ENCODE measurements around the gene APOC1. TPM values are rescaled to one million over a fixed set of nuclear protein-coding genes. Genes with fewer than 3 reads are reported as not detected.
"Not testable (repeated sequence)": the region's sequence is repeated elsewhere in the genome, so short reads cannot be mapped to it uniquely, and the experiment has no call there.

Gene APOC1
- total RNA-seq, 1 donor from 2014 or later, result 0.79 TPM

- H3K4me3 ChIP-seq (ENCODE audit: low read depth, low read length), result no peak overlapping the region
- no peak for FAIRE-seq
- H3K27me3 ChIP-seq (ENCODE audit: control insufficient read depth, insufficient read depth, low read length), result peaks cover 2% of the 10 kb centered on the region
- DNase-seq (ENCODE audit: low read depth), result no peak
- TF ChIP-seq CTCF (IDR thresholded peaks at IDR 0.05; ENCODE audit: insufficient read depth, low read length, severe bottlenecking), result no peak
- no peaks in the 10 kb centered on the region for H3K36me3 ChIP-seq (ENCODE audit: control insufficient read depth, insufficient read depth, low read length)
Observed at GRCh38 chr19:44924243-44924725, 9.9 kb downstream of the APOC1 start.

- no peak overlapping the region for H3K4me3 ChIP-seq (ENCODE audit: low read depth, low read length)
- DNase-seq (ENCODE audit: low read depth) (no peak), FAIRE-seq (no peak)
- peaks cover 2% of the 10 kb centered on the region for H3K27me3 ChIP-seq (ENCODE audit: control insufficient read depth, insufficient read depth, low read length)
- no peak for TF ChIP-seq CTCF (IDR thresholded peaks at IDR 0.05; ENCODE audit: insufficient read depth, low read length, severe bottlenecking)
- no peaks in the 10 kb centered on the region for H3K36me3 ChIP-seq (ENCODE audit: control insufficient read depth, insufficient read depth, low read length)
Observed at GRCh38 chr19:44925114-44925891, 10.9 kb downstream of the APOC1 start.

GRCh38 chr19:44926245-44927077 is 12.1 kb downstream of the APOC1 start:
- H3K4me3 ChIP-seq (ENCODE audit: low read depth, low read length); FAIRE-seq: not testable (repeated sequence)

GRCh38 chr19:44927746-44928145 is 13.3 kb downstream of the APOC1 start:
- Histone ChIP-seq H3K4me3 (ENCODE audit: low read depth, low read length) (no peak overlapping the region), H3K27me3 (ENCODE audit: control insufficient read depth, insufficient read depth, low read length) (peaks cover 2% of the 10 kb centered on the region), H3K36me3 (ENCODE audit: control insufficient read depth, insufficient read depth, low read length) (no peaks in the 10 kb centered on the region)
- DNase-seq (ENCODE audit: low read depth) (no peak), FAIRE-seq (no peak)
- no peak for TF ChIP-seq CTCF (IDR thresholded peaks at IDR 0.05; ENCODE audit: insufficient read depth, low read length, severe bottlenecking)

More at GRCh38 chr19:44926245-44927077, 12.1 kb downstream of the APOC1 start:
- not testable (repeated sequence) for DNase-seq (ENCODE audit: low read depth); H3K27me3 ChIP-seq (ENCODE audit: control insufficient read depth, insufficient read depth, low read length); H3K36me3 ChIP-seq (ENCODE audit: control insufficient read depth, insufficient read depth, low read length)

- no peak for FAIRE-seq
- Histone ChIP-seq H3K27me3 (ENCODE audit: control insufficient read depth, insufficient read depth, low read length) (peaks cover 2% of the 10 kb centered on the region), H3K4me3 (ENCODE audit: low read depth, low read length) (no peak overlapping the region), H3K36me3 (ENCODE audit: control insufficient read depth, insufficient read depth, low read length) (no peaks in the 10 kb centered on the region)
- no peak for DNase-seq (ENCODE audit: low read depth)
- no peak for TF ChIP-seq CTCF (IDR thresholded peaks at IDR 0.05; ENCODE audit: insufficient read depth, low read length, severe bottlenecking)
Observed at GRCh38 chr19:44930088-44930487, 15.7 kb downstream of the APOC1 start.

- H3K27me3 ChIP-seq (ENCODE audit: control insufficient read depth, insufficient read depth, low read length), result peaks cover 2% of the 10 kb centered on the region
- no peaks in the 10 kb centered on the region for H3K36me3 ChIP-seq (ENCODE audit: control insufficient read depth, insufficient read depth, low read length)
- DNase-seq (ENCODE audit: low read depth) (no peak), FAIRE-seq (no peak)
- no peak overlapping the region for H3K4me3 ChIP-seq (ENCODE audit: low read depth, low read length)
- no peak for TF ChIP-seq CTCF (IDR thresholded peaks at IDR 0.05; ENCODE audit: insufficient read depth, low read length, severe bottlenecking)
Observed at GRCh38 chr19:44931541-44931940, 17.1 kb downstream of the APOC1 start.

All from bronchial epithelial cell (primary cell).